ENCODE measurements around the gene CDHR4. TPM values are rescaled to one million over a fixed set of nuclear protein-coding genes. Genes with fewer than 3 reads are reported as not detected.

CDHR4 gene
- total RNA-seq, 1 donor from 2014 or later = 0.42 TPM

DNA sequence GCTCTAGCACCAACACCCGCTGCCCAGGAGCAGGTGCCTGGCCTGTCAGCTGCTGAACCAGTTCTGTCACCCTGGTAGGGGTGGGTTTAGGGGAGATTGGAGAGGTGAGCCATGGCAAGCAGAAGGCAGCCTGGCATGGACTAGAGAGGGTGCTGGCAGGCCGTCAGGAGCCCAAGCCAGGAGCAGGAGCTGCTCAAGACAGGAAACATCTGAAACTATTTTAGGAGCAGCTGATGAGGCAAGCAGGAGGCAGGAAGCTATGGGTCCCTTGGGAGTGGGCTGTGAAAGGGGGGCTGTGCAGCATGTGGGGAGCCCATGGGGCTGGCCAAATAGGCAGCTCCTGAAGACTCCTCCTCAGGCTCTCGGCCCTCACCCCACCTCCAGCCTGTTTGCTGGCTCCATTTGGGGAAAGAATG, 5.7 kb upstream of the CDHR4 start:
- TF ChIP-seq, protein P1, sequence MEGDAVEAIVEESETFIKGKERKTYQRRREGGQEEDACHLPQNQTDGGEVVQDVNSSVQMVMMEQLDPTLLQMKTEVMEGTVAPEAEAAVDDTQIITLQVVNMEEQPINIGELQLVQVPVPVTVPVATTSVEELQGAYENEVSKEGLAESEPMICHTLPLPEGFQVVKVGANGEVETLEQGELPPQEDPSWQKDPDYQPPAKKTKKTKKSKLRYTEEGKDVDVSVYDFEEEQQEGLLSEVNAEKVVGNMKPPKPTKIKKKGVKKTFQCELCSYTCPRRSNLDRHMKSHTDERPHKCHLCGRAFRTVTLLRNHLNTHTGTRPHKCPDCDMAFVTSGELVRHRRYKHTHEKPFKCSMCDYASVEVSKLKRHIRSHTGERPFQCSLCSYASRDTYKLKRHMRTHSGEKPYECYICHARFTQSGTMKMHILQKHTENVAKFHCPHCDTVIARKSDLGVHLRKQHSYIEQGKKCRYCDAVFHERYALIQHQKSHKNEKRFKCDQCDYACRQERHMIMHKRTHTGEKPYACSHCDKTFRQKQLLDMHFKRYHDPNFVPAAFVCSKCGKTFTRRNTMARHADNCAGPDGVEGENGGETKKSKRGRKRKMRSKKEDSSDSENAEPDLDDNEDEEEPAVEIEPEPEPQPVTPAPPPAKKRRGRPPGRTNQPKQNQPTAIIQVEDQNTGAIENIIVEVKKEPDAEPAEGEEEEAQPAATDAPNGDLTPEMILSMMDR (IDR thresholded peaks at IDR 0.05; ENCODE audit: unreplicated experiment) = no peak
- Mint-ChIP-seq H3K27ac (peak overlapping the region; percentile 52), H3K4me1 (peaks cover 54% of the 10 kb centered on the region), H3K36me3 (peaks cover 2% of the 10 kb centered on the region), H3K27me3 (ENCODE audit: low read depth) (peaks cover 27% of the 10 kb centered on the region), H3K4me3 (peak overlapping the region; percentile 52), H3K9me3 (no peaks in the 10 kb centered on the region)
- DNase-seq (ENCODE audit: low spot score in 2 of 2, unreplicated experiment in 2 of 2) = peak in 1 of 2 experiments; percentile 58

DNA sequence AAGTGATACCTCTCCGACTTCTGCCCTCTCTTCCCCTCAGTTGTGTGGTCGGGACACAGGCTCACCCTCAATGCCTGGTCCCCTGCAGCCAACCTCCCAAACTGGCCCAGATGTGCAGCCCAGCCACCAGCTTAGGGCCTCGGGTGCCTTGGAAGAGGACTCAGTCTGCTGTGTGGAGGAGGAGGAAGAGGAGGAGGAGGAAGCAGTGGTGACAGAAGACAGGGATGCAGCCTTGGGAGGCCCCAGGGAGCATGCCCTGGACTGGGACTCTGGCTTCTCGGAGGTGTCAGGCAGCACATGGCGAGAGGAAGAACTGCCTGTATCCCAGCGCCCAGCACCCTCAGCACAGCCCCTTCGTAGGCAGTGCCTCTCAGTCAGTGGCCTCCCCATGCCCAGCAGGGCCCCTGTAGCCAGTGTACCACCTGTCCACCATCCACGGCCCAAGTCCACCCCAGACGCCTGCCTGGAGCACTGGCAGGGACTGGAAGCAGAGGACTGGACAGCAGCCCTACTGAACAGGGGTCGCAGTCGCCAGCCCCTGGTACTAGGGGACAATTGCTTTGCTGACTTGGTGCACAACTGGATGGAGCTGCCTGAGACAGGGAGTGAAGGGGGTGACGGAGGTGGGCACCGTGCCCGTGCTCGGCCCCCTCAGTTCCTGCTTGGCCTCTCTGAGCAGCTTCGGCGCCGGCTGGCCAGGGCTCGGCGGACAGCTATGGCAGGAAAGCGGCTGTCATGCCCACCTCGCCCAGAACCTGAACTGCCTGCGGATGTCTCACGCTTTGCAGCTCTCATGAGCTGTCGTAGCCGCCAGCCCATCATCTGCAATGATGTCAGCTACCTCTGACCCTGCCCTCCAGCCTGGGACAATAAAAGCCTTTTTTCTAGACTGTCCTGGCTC, 4.7 kb upstream of the CDHR4 start:
- H3K36me3 Mint-ChIP-seq = no peaks in the 10 kb centered on the region
- TF ChIP-seq, protein P1 (IDR thresholded peaks at IDR 0.05; ENCODE audit: unreplicated experiment) = no peak
- H3K27ac Mint-ChIP-seq = peak overlapping the region; percentile 74
- H3K9me3 Mint-ChIP-seq = no peaks in the 10 kb centered on the region
- H3K27me3 Mint-ChIP-seq (ENCODE audit: low read depth) = peaks cover 27% of the 10 kb centered on the region
- peak overlapping the region; percentile 81 for H3K4me3 Mint-ChIP-seq
- peaks cover 54% of the 10 kb centered on the region for H3K4me1 Mint-ChIP-seq
- no peak for DNase-seq (ENCODE audit: low spot score in 2 of 2, unreplicated experiment in 2 of 2)

DNA sequence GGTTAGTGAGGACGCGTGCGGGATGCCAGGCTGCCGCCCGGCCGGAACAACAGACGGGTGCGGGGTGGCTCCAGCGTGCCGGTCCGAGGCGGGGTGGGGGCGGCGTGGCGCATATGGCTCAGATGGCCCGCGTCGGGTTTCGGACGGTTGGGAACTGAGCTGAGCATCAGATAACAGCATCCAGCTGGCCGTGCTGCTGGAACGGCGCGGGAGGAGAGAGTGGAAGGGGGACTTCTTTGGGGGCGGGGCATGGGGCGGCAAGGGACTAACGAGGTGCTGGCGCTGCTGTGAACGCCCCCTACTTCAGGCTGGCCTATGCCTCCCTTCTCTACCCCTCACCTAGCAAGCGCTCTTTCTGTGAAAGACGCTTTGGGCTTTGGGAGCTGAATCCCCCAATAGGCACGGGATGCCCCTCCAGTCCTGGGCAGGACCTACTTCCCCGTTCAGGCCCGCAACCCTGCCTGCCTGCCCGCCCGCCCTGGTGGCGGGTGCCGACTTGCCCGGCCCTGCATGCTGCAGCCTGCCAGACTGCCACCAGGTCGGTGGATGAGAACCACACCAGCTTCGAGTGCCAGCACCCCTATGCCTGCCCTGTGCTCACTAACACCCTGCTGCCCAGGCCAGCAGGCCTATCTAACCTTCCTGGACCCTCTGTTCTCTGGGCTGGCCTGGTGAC, 3.9 kb upstream of the CDHR4 start:
- Mint-ChIP-seq H3K27me3 (ENCODE audit: low read depth) (peaks cover 27% of the 10 kb centered on the region), H3K4me1 (peaks cover 52% of the 10 kb centered on the region), H3K36me3 (no peaks in the 10 kb centered on the region), H3K9me3 (no peaks in the 10 kb centered on the region), H3K4me3 (peak overlapping the region; percentile 81), H3K27ac (peak overlapping the region; percentile 74)
- DNase-seq (ENCODE audit: low spot score in 2 of 2, unreplicated experiment in 2 of 2) = no peak
- TF ChIP-seq, protein P1 (IDR thresholded peaks at IDR 0.05; ENCODE audit: unreplicated experiment) = no peak

DNA sequence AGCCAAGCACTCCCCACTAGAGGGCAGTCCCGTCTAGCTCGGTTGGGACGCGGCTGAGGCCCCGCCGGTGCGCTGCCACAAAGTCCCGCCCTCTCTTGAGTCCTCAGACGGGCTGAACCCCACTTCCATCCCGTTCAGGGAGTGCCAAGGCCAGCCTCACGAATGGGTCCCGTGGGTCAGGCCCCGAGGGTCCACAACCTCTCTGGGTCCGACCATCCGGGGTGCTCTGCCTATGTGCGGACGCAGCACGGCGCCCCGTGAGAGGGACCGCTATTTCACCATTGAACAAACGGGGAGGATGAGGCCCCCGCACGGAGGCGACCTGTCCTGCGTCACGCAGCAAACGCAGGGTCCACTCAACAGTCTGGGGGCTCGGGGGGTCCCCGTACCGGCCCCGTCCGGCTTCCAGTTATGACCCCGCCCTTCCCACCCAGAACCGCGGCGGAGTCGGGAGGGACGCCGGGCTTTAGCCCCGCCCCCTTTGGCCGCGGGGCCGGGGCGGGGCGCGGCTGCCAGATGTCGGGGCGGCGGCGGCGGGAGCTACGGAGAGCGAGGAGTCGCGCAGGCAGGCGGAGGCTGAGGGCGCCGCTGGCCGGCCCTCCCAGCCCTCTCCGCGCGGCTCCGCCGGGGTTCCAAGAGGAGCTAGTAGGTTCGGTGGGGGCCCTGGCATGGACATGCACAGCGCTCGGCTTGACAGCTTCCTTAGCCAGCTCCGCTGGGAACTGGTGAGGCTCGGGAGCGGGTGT, 3.2 kb upstream of the CDHR4 start, which contains the start of gene INKA1:
Gene INKA1 (plus strand): TSS at position 543 of the 746 bp plus-strand sequence. CDS start 132 bp downstream, at position 675.
- Mint-ChIP-seq H3K27ac (peak within 1 kb of the TSS; percentile 83), H3K36me3 (no peaks in the 10 kb centered on the region), H3K4me1 (peaks cover 45% of the 10 kb centered on the region), H3K27me3 (ENCODE audit: low read depth) (peaks cover 27% of the 10 kb centered on the region), H3K9me3 (no peaks in the 10 kb centered on the region), H3K4me3 (peak within 1 kb of the TSS; percentile 81)
- DNase-seq (ENCODE audit: low spot score in 2 of 2, unreplicated experiment in 2 of 2) = peak; percentile 71 to 89
- TF ChIP-seq, protein P1 (IDR thresholded peaks at IDR 0.05; ENCODE audit: unreplicated experiment) = peak; percentile 82

DNA sequence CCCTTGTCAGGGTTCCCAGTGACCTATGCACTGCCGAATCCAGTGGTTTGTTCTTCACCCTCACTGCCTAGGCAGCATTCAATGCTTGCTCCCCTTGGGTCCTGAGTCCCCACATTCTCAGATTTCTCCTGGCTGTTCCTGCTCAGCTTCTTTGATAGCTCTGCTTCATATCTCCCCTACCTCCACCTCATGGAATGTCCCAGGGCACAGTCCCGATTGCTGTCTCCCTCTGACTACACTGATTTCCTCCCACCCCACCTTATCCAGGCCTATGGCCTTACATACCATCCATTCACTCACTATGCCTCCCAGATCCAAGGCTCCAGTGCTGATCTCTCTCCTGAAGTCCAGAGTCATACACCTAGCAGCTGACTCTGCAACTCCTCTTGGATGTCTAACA, 1.5 kb upstream of the CDHR4 start:
- no peak overlapping the region for H3K4me3 Mint-ChIP-seq
- no peak for DNase-seq (ENCODE audit: low spot score in 2 of 2, unreplicated experiment in 2 of 2)
- H3K27ac Mint-ChIP-seq = no peak overlapping the region
- H3K27me3 Mint-ChIP-seq (ENCODE audit: low read depth) = peaks cover 27% of the 10 kb centered on the region
- no peaks in the 10 kb centered on the region for H3K36me3 Mint-ChIP-seq
- H3K9me3 Mint-ChIP-seq = no peaks in the 10 kb centered on the region
- TF ChIP-seq, protein P1 (IDR thresholded peaks at IDR 0.05; ENCODE audit: unreplicated experiment) = no peak
- peaks cover 28% of the 10 kb centered on the region for H3K4me1 Mint-ChIP-seq
